HG02981 (cell line): ENCODE data around the gene TSR1.

Experiments used
- ATAC-seq: cut with Tn5 transposase; IDR thresholded peaks from one replicate; pipeline ENCODE4 v1.9.1; 2021; ENCODE audit warnings: mild to moderate bottlenecking, moderate library complexity; ENCODE audit not compliant: unreplicated experiment

TSR1 gene

DNA sequence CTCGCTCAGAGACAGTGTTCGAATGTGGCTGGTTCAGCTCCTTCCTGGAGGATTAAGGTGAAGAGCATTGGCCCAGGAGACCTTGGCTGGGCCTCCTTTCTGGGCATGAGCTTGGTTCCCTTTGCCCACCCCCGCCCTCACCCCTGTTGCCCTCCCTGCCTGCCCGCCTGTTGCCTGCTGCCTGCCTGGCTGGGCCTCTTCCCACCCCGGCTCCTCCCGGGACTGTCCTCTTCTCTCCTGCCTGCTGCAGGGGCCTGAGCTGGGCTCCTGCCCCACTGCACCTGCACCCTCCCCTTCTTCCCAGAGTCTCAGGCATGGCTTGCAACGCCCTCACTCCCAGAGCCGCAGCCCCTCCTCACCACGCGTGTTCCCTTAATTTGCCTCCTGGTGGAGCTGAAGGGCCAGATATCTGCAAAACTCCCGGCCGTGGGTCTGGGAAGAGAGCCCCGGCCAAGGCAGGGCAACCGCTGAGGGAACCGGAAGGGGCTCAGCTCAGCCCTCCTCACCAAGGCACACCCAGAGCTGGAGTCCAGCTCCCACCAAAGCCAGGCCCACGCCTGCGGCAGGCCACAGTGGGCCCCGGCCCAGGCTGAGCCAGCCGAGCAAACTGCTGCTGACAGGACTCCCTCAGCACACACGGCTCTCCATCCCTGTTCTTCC, 33.4 kb upstream of the TSR1 start:
- ATAC-seq = no peak

- no peak for ATAC-seq
Observed at GRCh38 chr17:2369039-2369438, 32.8 kb upstream of the TSR1 start.

DNA sequence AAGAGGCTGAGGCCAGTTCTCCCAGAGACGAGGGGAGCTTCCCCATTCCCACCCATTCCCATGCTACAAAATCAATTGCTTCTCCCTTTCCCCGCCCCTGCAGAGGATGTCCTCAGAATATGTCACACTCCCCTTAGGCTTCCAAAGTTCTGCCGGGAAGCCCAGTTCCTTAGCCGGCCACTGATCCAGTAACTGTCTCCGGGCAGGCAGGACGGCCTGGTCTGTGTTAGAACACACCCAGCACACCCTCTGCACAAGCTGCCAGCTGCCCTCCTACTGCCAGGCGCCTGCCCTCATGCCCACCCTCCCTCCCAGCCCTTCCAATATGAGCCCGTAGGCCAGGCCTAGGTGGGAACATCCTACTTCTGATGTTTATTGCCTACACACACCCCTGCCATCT, 32.1 kb upstream of the TSR1 start:
- no peak for ATAC-seq

GRCh38 chr17:2366747-2367494, 30.7 kb upstream of the TSR1 start:
- ATAC-seq = no peak

DNA sequence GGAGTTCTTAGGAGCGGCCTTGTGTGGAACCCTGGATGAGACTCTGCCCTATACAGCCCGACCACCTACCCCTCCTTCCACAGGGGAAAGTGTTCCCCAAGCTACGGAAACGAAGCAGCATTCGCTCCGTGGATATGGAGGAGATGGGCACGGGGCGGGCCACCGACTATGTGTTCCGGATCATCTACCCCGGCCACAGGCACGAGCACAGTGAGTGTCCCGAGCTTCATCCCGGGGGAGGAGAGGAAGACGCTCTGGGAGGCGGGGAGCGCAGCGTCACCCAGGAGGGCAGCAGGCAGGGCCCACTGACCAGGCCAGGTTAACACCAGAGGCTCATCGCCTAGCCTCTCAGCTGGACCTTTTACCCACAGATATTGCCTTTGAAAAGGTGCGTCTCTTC, 28.9 kb upstream of the TSR1 start:
- no peak for ATAC-seq

DNA sequence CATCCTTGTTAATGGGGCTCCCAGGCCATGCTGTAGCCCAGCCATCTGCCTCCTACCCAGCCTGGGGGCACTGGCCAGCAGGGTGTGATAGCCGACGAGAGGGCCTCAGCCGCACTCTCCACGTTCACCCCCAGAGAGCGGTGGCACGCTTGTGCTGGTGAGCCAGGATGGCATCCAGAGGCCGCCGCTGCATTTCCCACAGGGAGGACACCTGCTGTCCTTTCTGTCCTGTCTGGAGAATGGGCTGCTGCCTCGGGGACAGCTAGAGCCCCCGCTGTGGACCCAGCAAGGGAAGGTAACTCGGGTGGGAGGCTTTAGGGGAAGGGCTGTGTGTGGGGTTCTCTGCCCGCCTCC, 28.5 kb upstream of the TSR1 start:
- no peak for ATAC-seq

DNA sequence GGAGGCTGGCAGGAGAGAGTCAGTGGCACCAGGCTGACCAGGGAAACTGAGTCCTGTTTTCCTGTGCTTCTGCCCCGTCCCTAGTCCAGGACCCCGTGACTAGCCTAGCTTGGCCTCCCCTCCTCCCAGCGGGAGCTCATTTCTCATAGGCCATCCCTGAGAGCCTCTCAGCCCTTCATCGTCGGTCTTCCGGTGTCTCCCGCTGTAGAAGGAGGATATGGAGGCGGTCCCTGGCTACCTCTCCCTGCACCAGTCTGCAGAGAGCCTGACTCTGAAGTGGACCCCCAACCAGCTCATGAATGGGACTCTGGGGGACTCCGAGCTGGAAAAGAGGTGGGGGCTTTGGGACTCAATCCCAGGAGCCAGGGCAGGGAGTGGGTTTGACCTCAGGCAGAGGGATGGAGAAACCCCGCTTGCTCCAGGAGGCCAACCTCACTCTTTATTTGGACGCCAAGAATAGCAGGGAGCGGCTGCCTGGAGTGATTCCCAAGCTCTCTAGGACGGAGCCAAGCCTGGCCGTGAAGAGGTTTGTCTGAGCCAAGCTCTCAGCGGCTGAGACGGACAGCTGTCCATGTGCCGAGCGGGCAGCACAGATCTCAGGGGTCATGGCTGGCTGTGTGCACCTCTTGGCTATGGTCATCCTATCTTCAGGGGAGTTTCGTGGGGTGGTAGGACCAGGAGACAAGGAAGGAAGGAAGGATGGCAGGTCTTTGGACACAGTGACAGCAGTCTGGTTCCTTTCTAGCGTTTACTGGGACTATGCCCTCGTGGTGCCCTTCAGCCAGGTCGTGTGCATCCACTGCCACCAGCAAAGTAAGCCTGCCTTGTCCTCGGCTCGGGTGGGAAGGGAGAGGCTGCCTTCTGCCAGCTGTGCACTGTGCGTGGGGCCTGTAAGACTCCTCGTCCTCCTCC, 27.9 kb upstream of the TSR1 start:
- no peak for ATAC-seq

DNA sequence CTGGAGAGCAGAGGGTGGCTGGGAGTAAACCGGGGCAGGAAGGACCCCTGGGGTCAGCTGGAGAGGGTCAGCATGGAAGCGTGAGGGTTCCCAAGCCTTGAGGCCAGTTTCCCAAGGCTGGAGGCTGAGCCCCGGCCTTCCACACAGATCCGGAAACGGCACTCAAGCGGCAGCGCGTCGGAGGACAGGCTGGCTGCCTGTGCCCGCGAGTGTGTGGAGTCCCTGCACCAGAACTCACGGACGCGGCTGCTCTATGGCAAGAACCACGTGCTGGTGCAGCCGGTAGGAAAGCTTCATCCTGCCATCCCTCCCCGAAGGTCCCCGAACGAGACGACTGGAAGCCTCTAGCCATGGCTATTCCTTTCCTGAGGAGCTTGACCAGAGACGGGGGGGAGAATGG, 27.1 kb upstream of the TSR1 start:
- no peak for ATAC-seq

- ATAC-seq = no peak
Observed at GRCh38 chr17:2362881-2363280, 26.6 kb upstream of the TSR1 start.

GRCh38 chr17:2362416-2362815, 26.2 kb upstream of the TSR1 start:
- no peak for ATAC-seq

- ATAC-seq = no peak
Observed at GRCh38 chr17:2362016-2362415, 25.8 kb upstream of the TSR1 start.

- no peak for ATAC-seq
Observed at GRCh38 chr17:2361010-2361760, 24.9 kb upstream of the TSR1 start.

DNA sequence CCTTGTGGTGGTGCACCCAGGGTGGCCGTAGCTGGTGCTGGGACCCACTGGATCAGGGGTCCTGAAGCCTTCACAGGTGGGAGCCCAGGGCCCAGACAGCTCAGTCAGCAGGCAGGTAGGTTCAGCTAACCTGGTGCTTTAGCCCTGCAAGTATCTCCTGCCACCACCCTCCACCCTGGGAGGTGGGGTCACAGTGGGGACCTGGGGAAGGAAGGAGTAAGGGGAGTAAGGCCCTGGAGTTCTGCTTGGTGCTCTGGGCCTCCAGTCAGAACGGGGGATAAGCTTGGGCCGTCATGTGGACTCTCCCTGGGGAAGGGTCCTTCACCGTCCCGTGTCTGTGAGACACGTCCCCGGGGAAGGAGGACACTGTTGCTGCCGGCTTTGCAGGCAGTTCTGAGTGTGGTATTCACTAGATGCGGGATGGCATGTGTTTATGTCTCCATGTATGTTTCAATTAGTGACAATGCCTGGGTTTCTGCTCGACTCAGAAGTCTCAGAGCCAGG, 21.7 kb upstream of the TSR1 start:
- ATAC-seq = no peak

DNA sequence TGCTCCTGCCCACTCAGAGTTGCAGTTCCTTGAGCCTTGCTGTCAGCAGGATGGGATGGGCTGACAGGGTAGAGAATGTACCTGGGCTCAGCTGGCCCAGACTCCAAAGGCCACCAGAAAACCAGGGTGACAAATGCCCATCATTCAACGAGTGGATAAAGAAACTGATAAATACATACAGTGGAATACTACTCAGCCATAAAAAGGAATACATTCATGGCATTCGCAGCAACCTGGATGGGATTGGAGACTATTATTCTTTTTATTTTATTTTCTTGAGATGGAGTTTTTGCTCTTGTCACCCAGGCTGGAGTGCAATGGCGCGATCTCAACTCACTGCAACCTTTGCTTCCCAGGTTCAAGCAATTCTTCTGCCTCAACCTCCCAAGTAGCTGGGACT, 21.0 kb upstream of the TSR1 start:
- no peak for ATAC-seq

GRCh38 chr17:2354311-2354710, 18.1 kb upstream of the TSR1 start:
- ATAC-seq = no peak

GRCh38 chr17:2351269-2351668, 15.0 kb upstream of the TSR1 start:
- no peak for ATAC-seq

DNA sequence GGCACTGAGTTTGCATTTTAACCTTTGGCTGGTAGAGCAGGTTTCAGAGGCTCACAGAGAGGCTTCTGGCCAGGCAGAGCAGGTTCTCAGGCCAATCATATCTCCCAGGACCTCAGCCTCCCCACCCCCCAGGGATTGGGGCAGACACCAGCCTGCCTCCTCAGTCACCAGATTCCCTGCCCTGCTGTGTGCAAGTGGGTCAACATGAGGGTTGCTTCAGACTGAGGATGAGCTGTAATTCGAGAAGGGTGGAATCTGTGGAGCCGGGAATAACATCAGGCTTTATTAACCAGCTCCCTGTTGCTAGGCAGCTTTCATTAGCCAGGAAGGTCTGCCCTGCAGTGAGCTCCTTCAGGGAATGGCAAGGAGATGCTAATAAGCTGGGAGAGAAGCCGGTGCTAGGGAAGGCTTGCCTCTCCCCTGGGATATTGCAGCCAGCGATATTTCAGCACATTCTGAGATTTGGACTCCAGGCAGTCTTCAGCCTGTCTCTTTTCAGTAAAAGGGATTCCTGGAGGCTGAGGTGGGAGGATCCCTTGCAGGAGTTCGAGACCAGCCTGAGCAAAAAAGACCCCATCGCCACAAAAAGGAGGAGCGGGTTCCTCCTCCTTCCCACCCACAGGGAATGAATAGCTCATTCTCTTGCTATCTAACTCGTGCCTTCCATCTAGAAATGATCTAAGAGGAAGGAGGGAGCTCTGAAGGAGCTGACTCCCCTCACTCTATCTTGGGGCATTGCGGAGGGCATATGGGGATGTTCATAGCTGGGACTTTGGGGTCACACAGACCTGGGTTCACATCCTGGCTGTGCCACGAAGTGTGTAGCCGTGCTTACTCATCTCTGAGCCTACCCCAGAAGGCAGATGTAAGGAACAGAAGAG, 11.8 kb upstream of the TSR1 start:
- ATAC-seq = no peak

GRCh38 chr17:2346475-2346874, 10.2 kb upstream of the TSR1 start:
- no peak for ATAC-seq

DNA sequence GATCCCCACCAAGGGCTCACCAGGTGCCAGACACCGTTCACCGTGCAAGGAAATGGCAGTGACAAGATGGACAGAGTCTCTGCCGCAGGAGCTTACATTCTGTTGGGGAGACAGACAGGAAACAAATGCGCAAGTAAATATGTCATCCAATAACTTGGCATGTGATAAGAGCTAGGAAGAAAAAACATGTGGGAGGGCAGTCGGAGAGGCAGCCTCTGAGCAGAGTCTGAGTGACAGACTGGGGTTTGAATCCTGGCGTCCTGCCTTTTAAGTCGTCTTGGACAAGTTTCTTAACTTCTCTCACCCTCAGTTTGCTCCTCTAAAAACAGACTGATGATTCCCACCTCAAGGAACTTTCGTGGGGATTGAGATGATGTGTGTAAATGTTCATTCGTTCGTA, 8.3 kb upstream of the TSR1 start:
- ATAC-seq = no peak

DNA sequence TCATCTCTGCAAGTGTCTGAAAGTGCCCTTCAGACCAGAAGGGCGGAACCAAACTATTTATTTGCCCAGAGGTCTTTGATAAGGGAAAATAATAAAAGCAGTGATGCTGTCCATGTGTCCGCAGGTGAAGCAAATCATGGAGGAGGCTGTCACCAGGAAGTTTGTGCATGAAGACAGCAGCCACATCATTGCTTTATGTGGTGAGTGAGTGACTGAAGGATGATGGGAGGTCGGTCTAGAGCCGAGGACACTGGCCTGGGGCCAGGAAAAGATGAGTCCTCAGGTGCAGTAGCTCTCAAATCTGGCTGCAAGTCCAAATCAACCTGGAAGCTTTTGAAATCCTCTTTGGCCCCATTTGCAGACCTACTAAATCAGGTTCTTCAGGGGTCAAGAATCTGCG, 7.2 kb upstream of the TSR1 start:
- ATAC-seq = no peak
